HCT116 (cell line): ENCODE results near the gene FOXC2. TPM values are rescaled to one million over a fixed set of nuclear protein-coding genes. Genes with fewer than 3 reads are reported as not detected.

ENCODE experiments used
- ATAC-seq: fragments of 200-7000 bp; cut with Tn5 transposase; 2 replicates; pipeline ENCODE4 v1.9.1; 2020; ENCODE audit warnings: mild to moderate bottlenecking, moderate library complexity
- BruUV-seq: library from RNA; stranded (reverse); fragments of 400-500 nt; replicated peaks from 2 replicates; lab custom pipeline; 2021; lab: Mats Ljungman, UMichigan
- CTCF ChIA-PET: fragments of 300-600 bp; sonication (Branson Sonifier 250); formaldehyde crosslinking; loops from one replicate; lab custom pipeline; 2021; ENCODE audit warnings: antibody characterized with exemption; lab: Charles Lee
- POLR2A ChIA-PET: fragments of 300-600, 350-600 bp; sonication (Branson Sonifier 250); formaldehyde crosslinking; loops from one replicate; lab custom pipeline; 2021; ENCODE audit warnings: antibody characterized with exemption; lab: Charles Lee
- RAD21 ChIA-PET, 2 experiments: fragments of 300-600 bp; sonication (Branson Sonifier 250); formaldehyde crosslinking; loops; one replicate each; lab custom pipeline; 2023; ENCODE audit warnings: low total read pairs in 2 of 2; ENCODE audit not compliant: uncharacterized antibody in 2 of 2, unreplicated experiment in 2 of 2, low non-redundant PET in 1 of 2; lab: Charles Lee
- DNase-seq: peaks from one replicate; pipeline ENCODE4 v3.0.0-alpha.2; 2010; ENCODE audit warnings: low read depth, low spot score
- H2AFZ ChIP-seq: fragments of 200-600 bp; shearing (Covaris generic), sonication (generic); 2 replicates; pipeline ENCODE4 v1.6.1; 2017; ENCODE audit warnings: low read depth, mixed run types, mixed read lengths, antibody characterized with exemption, low read length; ENCODE audit not compliant: poor library complexity, severe bottlenecking
- H3K27ac ChIP-seq: 2 replicates; pipeline ENCODE4 v1.5.1; 2012; ENCODE audit warnings: low read depth, low read length
- H3K27me3 ChIP-seq: fragments of 200-600 bp; sonication (generic); 2 replicates; pipeline ENCODE4 v1.6.1; 2016; ENCODE audit warnings: mixed run types, low read length, mixed read lengths; ENCODE audit not compliant: insufficient read depth
- H3K36me3 ChIP-seq, 2 experiments: fragments of 200-500 bp in 1 of 2; fragments of 200-600 bp in 1 of 2; sonication (Bioruptor generic) in 1 of 2; sonication (generic) in 1 of 2; 2 replicates each; pipeline versions ENCODE4 v1.5.1 to v1.6.1; 2014 to 2016; ENCODE audit warnings: low read length in 2 of 2, inconsistent platforms in 1 of 2, mixed read lengths in 1 of 2, mixed run types in 1 of 2; ENCODE audit not compliant: insufficient read depth in 2 of 2, control insufficient read depth in 1 of 2
- H3K4me1 ChIP-seq, 2 experiments: fragments of 200-600 bp in 1 of 2; sonication (generic) in 1 of 2; 2 replicates each; pipeline versions ENCODE4 v1.5.1 to v1.6.1; 2012 to 2017; ENCODE audit warnings: low read length in 2 of 2, inconsistent platforms in 1 of 2, mild to moderate bottlenecking in 1 of 2, mixed read lengths in 1 of 2, mixed run types in 1 of 2, moderate library complexity in 1 of 2; ENCODE audit not compliant: insufficient read depth in 2 of 2, control insufficient read depth in 1 of 2
- H3K4me2 ChIP-seq: fragments of 200-600 bp; sonication (generic); 2 replicates; pipeline ENCODE4 v1.6.1; 2017; ENCODE audit warnings: mixed run types, low read length, mixed read lengths
- H3K4me3 ChIP-seq, 2 experiments: fragments of 200-600 bp in 1 of 2; sonication (generic) in 1 of 2; replicated peaks in 1 of 2; 2 replicates each; pipeline ENCODE4 v1.5.1; 2011 to 2016; ENCODE audit warnings: low read length in 2 of 2, control low read depth in 1 of 2, low read depth in 1 of 2, mild to moderate bottlenecking in 1 of 2, mixed read lengths in 1 of 2, mixed run types in 1 of 2
- H3K79me2 ChIP-seq: fragments of 200-600 bp; sonication (generic); 2 replicates; pipeline ENCODE4 v1.6.1; 2017; ENCODE audit warnings: mild to moderate bottlenecking, mixed run types, low read length, moderate library complexity, mixed read lengths; ENCODE audit not compliant: insufficient read depth
- H3K9ac ChIP-seq: fragments of 200-600 bp; sonication (generic); 2 replicates; pipeline ENCODE4 v1.6.1; 2016; ENCODE audit warnings: low read length, mixed read lengths
- H3K9me2 ChIP-seq: fragments of 200-600 bp; sonication (generic), shearing (Covaris generic); 2 replicates; pipeline ENCODE4 v1.6.1; 2017; ENCODE audit warnings: mixed run types, mild to moderate bottlenecking, moderate library complexity; ENCODE audit not compliant: insufficient read depth
- H3K9me3 ChIP-seq, 2 experiments: fragments of 200-500 bp in 1 of 2; fragments of 200-600 bp in 1 of 2; sonication (Bioruptor generic) in 1 of 2; sonication (generic) in 1 of 2; 2 replicates each; pipeline ENCODE4 v1.6.1; 2014 to 2017; ENCODE audit warnings: low read length in 2 of 2, mixed read lengths in 2 of 2, inconsistent platforms in 1 of 2, low read depth in 1 of 2, mild to moderate bottlenecking in 1 of 2, mixed run types in 1 of 2, moderate library complexity in 1 of 2; ENCODE audit not compliant: control insufficient read depth in 1 of 2, insufficient read depth in 1 of 2
- H4K20me1 ChIP-seq: fragments of 200-600 bp; sonication (generic), shearing (Covaris generic); 2 replicates; pipeline ENCODE4 v1.6.1; 2017; ENCODE audit warnings: mixed run types, mild to moderate bottlenecking, moderate library complexity; ENCODE audit not compliant: insufficient read depth
- CBX3 ChIP-seq: IDR thresholded peaks from 2 replicates; pipeline ENCODE4 v1.6.1; 2012; ENCODE audit warnings: low read depth
- CEBPB ChIP-seq: IDR thresholded peaks from 2 replicates; pipeline ENCODE4 v1.6.1; 2012; ENCODE audit warnings: low read depth
- CTCF ChIP-seq, 3 experiments: fragments of 200-600 bp in 1 of 3; sonication (generic) in 1 of 3; IDR thresholded peaks in 2 of 3; conservative IDR thresholded peaks in 1 of 3; 2 replicates each; pipeline ENCODE4 v1.5.1; 2012 to 2017; ENCODE audit warnings: low read depth in 2 of 3, low read length in 2 of 3, antibody characterized with exemption in 1 of 3, borderline replicate concordance in 1 of 3, control low read depth in 1 of 3, mild to moderate bottlenecking in 1 of 3, mixed read lengths in 1 of 3, mixed run types in 1 of 3, moderate library complexity in 1 of 3; ENCODE audit not compliant: insufficient read depth in 1 of 3
- EGR1 ChIP-seq: IDR thresholded peaks from 2 replicates; pipeline ENCODE4 v1.6.1; 2012; ENCODE audit warnings: low read depth
- EZH2phosphoT487 ChIP-seq: fragments of 200-600 bp; IDR thresholded peaks from 2 replicates; pipeline ENCODE4 v1.6.1; 2018; ENCODE audit warnings: antibody characterized with exemption, borderline replicate concordance
- FOSL1 ChIP-seq: IDR thresholded peaks from 2 replicates; pipeline ENCODE4 v1.6.1; 2012; ENCODE audit warnings: low read depth
- JUND ChIP-seq: IDR thresholded peaks from 2 replicates; pipeline ENCODE4 v1.6.1; 2012
- POLR2A ChIP-seq: IDR thresholded peaks from 2 replicates; pipeline ENCODE4 v1.7.0; 2011; ENCODE audit warnings: borderline replicate concordance; ENCODE audit not compliant: insufficient read depth, insufficient read length; ENCODE audit errors: extremely low read depth
- POLR2AphosphoS5 ChIP-seq: IDR thresholded peaks from 2 replicates; pipeline ENCODE4 v1.6.1; 2011; ENCODE audit warnings: mild to moderate bottlenecking, low read depth, low read length, moderate library complexity
- RAD21 ChIP-seq: IDR thresholded peaks from 2 replicates; pipeline ENCODE4 v1.6.1; 2012; ENCODE audit warnings: low read depth, mild to moderate bottlenecking
- SIN3A ChIP-seq: IDR thresholded peaks from 2 replicates; pipeline ENCODE4 v1.6.1; 2012; ENCODE audit warnings: low read depth
- SP1 ChIP-seq: IDR thresholded peaks from 2 replicates; pipeline ENCODE4 v1.6.1; 2012; ENCODE audit warnings: low read depth
- SRF ChIP-seq: IDR thresholded peaks from 2 replicates; pipeline ENCODE4 v1.6.1; 2012; ENCODE audit warnings: low read depth
- YY1 ChIP-seq: IDR thresholded peaks from 2 replicates; pipeline ENCODE4 v1.6.1; 2011; ENCODE audit warnings: low read length, low read depth, moderate library complexity, mild to moderate bottlenecking; ENCODE audit not compliant: insufficient replicate concordance; ENCODE audit errors: extremely low read depth
- ZFX ChIP-seq: fragments of 450-650 bp; IDR thresholded peaks from 2 replicates; pipeline ENCODE4 v1.6.1; 2017
- ZNF274 ChIP-seq: fragments of 200-500 bp; sonication (Bioruptor generic); IDR thresholded peaks from 2 replicates; pipeline ENCODE4 v1.6.1; 2014; ENCODE audit warnings: mild to moderate bottlenecking, low read depth, low read length, inconsistent platforms
- intact Hi-C: fragments of 100-400 bp; cut with micrococcal nuclease; formaldehyde crosslinking; loops from 2 replicates; pipeline ENCODE4 v1.10.0; 2022
- total RNA-seq: library from RNA; stranded (reverse); gene quantifications from one replicate; pipeline ENCODE4 v1.2.1, GENCODE V29; 2021; ENCODE audit not compliant: unreplicated experiment

Gene FOXC2
- total RNA-seq, 1 experiment from 2014 or later = 0.22 TPM

GRCh38 chr16:86609661-86610060 is 43.0 kb downstream of the FOXC2 start:
- Histone ChIP-seq H2AFZ (no peak overlapping the region), H3K79me2 (no peaks in the 10 kb centered on the region), H3K27me3 (no peaks in the 10 kb centered on the region; the same call in 1 of the 2 replicates), H3K9me3 (no peaks in the 10 kb centered on the region), H3K4me2 (no peak overlapping the region), H3K9me2 (no peaks in the 10 kb centered on the region), H3K36me3 (no peaks in the 10 kb centered on the region), H3K9ac (no peak overlapping the region), H3K27ac (no peak overlapping the region), H3K4me1 (no peaks in the 10 kb centered on the region), H3K4me3 (no peak overlapping the region), H4K20me1 (no peaks in the 10 kb centered on the region)
- DNase-seq (no peak), ATAC-seq (no peak)
- intact Hi-C loops = no loop called here
- no peak for TF ChIP-seq POLR2AphosphoS5
- TF ChIP-seq SRF = no peak
- TF ChIP-seq CTCF (IDR thresholded peaks at IDR 0.05 in 2 of 3, conservative IDR thresholded peaks at IDR 0.05 in 1 of 3; ENCODE audit: borderline replicate concordance in 1 of 3, insufficient read depth in 1 of 3, low read depth in 2 of 3, low read length in 2 of 3) = no peak
- no peak for TF ChIP-seq YY1
- TF ChIP-seq CEBPB = no peak
- BruUV-seq = no TSS peak
- ChIA-PET CTCF (no interaction called here), POLR2A (no interaction called here), RAD21 (no interaction called here)

GRCh38 chr16:86610779-86611524 is 44.3 kb downstream of the FOXC2 start:
- H3K79me2 ChIP-seq = no peaks in the 10 kb centered on the region
- H3K9me3 ChIP-seq = no peaks in the 10 kb centered on the region
- no peak overlapping the region for H3K4me3 ChIP-seq
- H3K9ac ChIP-seq = no peak overlapping the region
- DNase-seq = no peak
- no peaks in the 10 kb centered on the region; the same call in 1 of the 2 replicates for H3K27me3 ChIP-seq
- intact Hi-C loops = no loop called here
- CTCF ChIA-PET = no interaction called here
- H3K36me3 ChIP-seq = no peaks in the 10 kb centered on the region
- H2AFZ ChIP-seq = no peak overlapping the region
- no peaks in the 10 kb centered on the region for H3K4me1 ChIP-seq
- H3K4me2 ChIP-seq = no peak overlapping the region
- RAD21 ChIA-PET = interaction anchor here in 1 of 2 experiments (0.5 kb wide), 1 partner anchor 179 kb away, joined by 3 read pairs; no protein-coding TSS in a partner anchor
- BruUV-seq = no TSS peak
- H4K20me1 ChIP-seq = no peaks in the 10 kb centered on the region
- TF ChIP-seq EGR1 = no peak
- TF ChIP-seq ZNF274 = no peak
- TF ChIP-seq RAD21 = no peak
- TF ChIP-seq CBX3 = no peak
- no peak for TF ChIP-seq YY1
- no peak for TF ChIP-seq ZFX
- no peak for TF ChIP-seq SIN3A
- TF ChIP-seq POLR2A = no peak
- TF ChIP-seq JUND = no peak
- no peak for TF ChIP-seq FOSL1
- TF ChIP-seq EZH2phosphoT487 = no peak
- no peak for TF ChIP-seq SP1
- TF ChIP-seq CEBPB = no peak
- no peaks in the 10 kb centered on the region for H3K9me2 ChIP-seq
- no peak overlapping the region for H3K27ac ChIP-seq
- POLR2A ChIA-PET = no interaction called here
- no peak for ATAC-seq
